AG09309 (cell line): Measurements from ENCODE around the gene GPRC5A.

Experiments used
- DNase-seq: peaks from one replicate; pipeline ENCODE4 v3.0.0-alpha.2; 2010; ENCODE audit warnings: low read depth
- H3K4me3 ChIP-seq: 2 replicates; pipeline ENCODE4 v1.5.1; 2011; ENCODE audit warnings: mild to moderate bottlenecking, low read depth, low read length, moderate library complexity; ENCODE audit not compliant: control insufficient read depth
- CTCF ChIP-seq: IDR thresholded peaks from 2 replicates; pipeline ENCODE4 v1.5.1; 2011; ENCODE audit warnings: mild to moderate bottlenecking, low read depth, low read length, inconsistent platforms; ENCODE audit not compliant: insufficient read depth, control insufficient read depth; ENCODE audit errors: missing control alignments

Gene GPRC5A

GRCh38 chr12:12958886-12959285 is 67.5 kb downstream of the GPRC5A start:
- TF ChIP-seq CTCF = no peak
- H3K4me3 ChIP-seq = no peak overlapping the region
- no peak for DNase-seq

GRCh38 chr12:12960639-12961209 is 69.4 kb downstream of the GPRC5A start:
- DNase-seq = no peak

GRCh38 chr12:12964255-12964654 is 72.9 kb downstream of the GPRC5A start:
- no peak for DNase-seq
- no peak overlapping the region for H3K4me3 ChIP-seq
- TF ChIP-seq CTCF = no peak

More at GRCh38 chr12:12960639-12961209, 69.4 kb downstream of the GPRC5A start:
- TF ChIP-seq CTCF = no peak
- H3K4me3 ChIP-seq = no peak overlapping the region

- H3K4me3 ChIP-seq = no peak overlapping the region
- no peak for TF ChIP-seq CTCF
- no peak for DNase-seq
Observed at GRCh38 chr12:12965836-12966235, 74.5 kb downstream of the GPRC5A start.
